Caco-2 (cell line): ENCODE results near the gene CXCL10. TPM values are rescaled to one million over a fixed set of nuclear protein-coding genes. Genes with fewer than 3 reads are reported as not detected.

Source experiments
- BruUV-seq: library from RNA; stranded (reverse); fragments of 400-500 nt; replicated peaks from 2 replicates; lab custom pipeline; 2021; lab: Mats Ljungman, UMichigan
- CTCF ChIA-PET: fragments of 300-600 bp; sonication (Branson Sonifier 250); formaldehyde crosslinking; loops from one replicate; lab custom pipeline; 2022; ENCODE audit warnings: antibody characterized with exemption; lab: Charles Lee
- POLR2A ChIA-PET: fragments of 300-600 bp; sonication (Branson Sonifier 250); formaldehyde crosslinking; loops from one replicate; lab custom pipeline; 2022; ENCODE audit warnings: antibody characterized with exemption; lab: Charles Lee
- DNase-seq, 2 experiments: peaks; one replicate each; pipeline versions ENCODE4 v3.0.0 to v3.0.0-alpha.2; 2020 to 2022
- H3K27me3 ChIP-seq: replicated peaks from 2 replicates; pipeline ENCODE4 v1.6.0; 2011; ENCODE audit warnings: low read length; ENCODE audit not compliant: control insufficient read depth, insufficient read depth
- H3K36me3 ChIP-seq: 2 replicates; pipeline ENCODE4 v1.5.1; 2011; ENCODE audit warnings: low read length; ENCODE audit not compliant: control insufficient read depth, insufficient read depth
- H3K4me1 ChIP-seq: fragments of 250-450 bp; sonication (Bioruptor Pico); 2 replicates; pipeline ENCODE4 v1.5.1; 2020; ENCODE audit warnings: mild to moderate bottlenecking
- H3K4me3 ChIP-seq: 2 replicates; pipeline ENCODE4 v1.5.1; 2011; ENCODE audit warnings: low read depth, mild to moderate bottlenecking, control low read depth, low read length
- H3K9me3 ChIP-seq: fragments of 250-450 bp; sonication (Bioruptor Pico); 2 replicates; pipeline ENCODE4 v1.5.1; 2020; ENCODE audit warnings: mild to moderate bottlenecking, moderate library complexity
- H3K27ac Mint-ChIP-seq: one replicate; pipeline ENCODE4 v1.8.0; 2022; ENCODE audit warnings: mixed read lengths; ENCODE audit not compliant: unreplicated experiment
- H3K27me3 Mint-ChIP-seq: one replicate; pipeline ENCODE4 v1.8.0; 2022; ENCODE audit warnings: mixed read lengths; ENCODE audit not compliant: insufficient read depth, unreplicated experiment
- H3K36me3 Mint-ChIP-seq: one replicate; pipeline ENCODE4 v1.8.0; 2022; ENCODE audit warnings: mild to moderate bottlenecking, mixed read lengths; ENCODE audit not compliant: insufficient read depth, unreplicated experiment
- H3K4me1 Mint-ChIP-seq: one replicate; pipeline ENCODE4 v1.8.0; 2022; ENCODE audit warnings: low read depth, mixed read lengths; ENCODE audit not compliant: unreplicated experiment
- H3K4me3 Mint-ChIP-seq: one replicate; pipeline ENCODE4 v1.8.0; 2022; ENCODE audit warnings: mild to moderate bottlenecking, moderate library complexity, mixed read lengths; ENCODE audit not compliant: unreplicated experiment
- H3K9me3 Mint-ChIP-seq: one replicate; pipeline ENCODE4 v1.8.0; 2022; ENCODE audit warnings: mixed read lengths; ENCODE audit not compliant: unreplicated experiment
- intact Hi-C: fragments of 100-400 bp; cut with micrococcal nuclease; formaldehyde crosslinking; loops from one replicate; pipeline ENCODE4 v1.10.0; 2022; ENCODE audit not compliant: unreplicated experiment
- total RNA-seq: library from RNA; stranded (reverse); gene quantifications from 2 replicates; pipeline ENCODE4 v1.2.3, GENCODE V29; 2022
- TF ChIP-seq, protein P1 (sequence below), 2 experiments: fragments of 200-600 bp in 1 of 2; IDR thresholded peaks; 1 replicate in 1 of 2; 2 replicates in 1 of 2; pipeline versions ENCODE4 v1.5.1 to v1.8.0; 2011 to 2022; ENCODE audit warnings: antibody characterized with exemption in 1 of 2, control low read depth in 1 of 2, inconsistent platforms in 1 of 2, low read depth in 1 of 2, low read length in 1 of 2, mild to moderate bottlenecking in 1 of 2, moderate library complexity in 1 of 2; ENCODE audit not compliant: insufficient read depth in 1 of 2, severe bottlenecking in 1 of 2, unreplicated experiment in 1 of 2

CXCL10 gene
- total RNA-seq, 1 experiment from 2014 or later: not detected

DNA sequence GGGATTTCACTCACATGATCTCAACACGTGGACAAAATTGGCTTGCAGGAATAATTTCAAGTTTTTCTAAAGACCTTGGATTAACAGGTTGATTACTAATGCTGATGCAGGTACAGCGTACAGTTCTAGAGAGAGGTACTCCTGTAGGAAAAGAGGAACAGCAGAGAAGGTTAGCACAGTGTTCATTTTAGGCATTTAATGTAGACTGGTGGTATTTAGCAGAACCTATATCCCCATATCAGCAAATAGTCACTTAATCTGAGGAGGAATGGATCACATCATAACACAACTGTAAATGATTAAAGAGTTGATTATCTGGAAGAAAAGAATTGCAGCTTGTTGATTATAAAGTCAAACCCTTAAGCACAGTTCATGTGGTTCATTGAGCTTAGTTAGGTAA lies 620 bp downstream of the CXCL10 start:
- H3K4me3 Mint-ChIP-seq: no peak overlapping the region
- no peak overlapping the region for H3K4me3 ChIP-seq
- no peak for DNase-seq
- no peaks in the 10 kb centered on the region for H3K9me3 Mint-ChIP-seq
- no peaks in the 10 kb centered on the region for H3K9me3 ChIP-seq
- no peaks in the 10 kb centered on the region for H3K36me3 Mint-ChIP-seq
- H3K4me1 Mint-ChIP-seq: no peaks in the 10 kb centered on the region
- TF ChIP-seq, protein P1, sequence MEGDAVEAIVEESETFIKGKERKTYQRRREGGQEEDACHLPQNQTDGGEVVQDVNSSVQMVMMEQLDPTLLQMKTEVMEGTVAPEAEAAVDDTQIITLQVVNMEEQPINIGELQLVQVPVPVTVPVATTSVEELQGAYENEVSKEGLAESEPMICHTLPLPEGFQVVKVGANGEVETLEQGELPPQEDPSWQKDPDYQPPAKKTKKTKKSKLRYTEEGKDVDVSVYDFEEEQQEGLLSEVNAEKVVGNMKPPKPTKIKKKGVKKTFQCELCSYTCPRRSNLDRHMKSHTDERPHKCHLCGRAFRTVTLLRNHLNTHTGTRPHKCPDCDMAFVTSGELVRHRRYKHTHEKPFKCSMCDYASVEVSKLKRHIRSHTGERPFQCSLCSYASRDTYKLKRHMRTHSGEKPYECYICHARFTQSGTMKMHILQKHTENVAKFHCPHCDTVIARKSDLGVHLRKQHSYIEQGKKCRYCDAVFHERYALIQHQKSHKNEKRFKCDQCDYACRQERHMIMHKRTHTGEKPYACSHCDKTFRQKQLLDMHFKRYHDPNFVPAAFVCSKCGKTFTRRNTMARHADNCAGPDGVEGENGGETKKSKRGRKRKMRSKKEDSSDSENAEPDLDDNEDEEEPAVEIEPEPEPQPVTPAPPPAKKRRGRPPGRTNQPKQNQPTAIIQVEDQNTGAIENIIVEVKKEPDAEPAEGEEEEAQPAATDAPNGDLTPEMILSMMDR (IDR thresholded peaks at IDR 0.05; ENCODE audit: insufficient read depth in 1 of 2, low read depth in 1 of 2, low read length in 1 of 2, severe bottlenecking in 1 of 2, unreplicated experiment in 1 of 2): no peak
- ChIA-PET CTCF (no interaction called here), POLR2A (no interaction called here)
- BruUV-seq: no TSS peak
- no peaks in the 10 kb centered on the region for H3K27me3 Mint-ChIP-seq
- no peaks in the 10 kb centered on the region for H3K36me3 ChIP-seq
- H3K27me3 ChIP-seq: no peaks in the 10 kb centered on the region
- H3K4me1 ChIP-seq: no peaks in the 10 kb centered on the region
- intact Hi-C loops: no loop called here
- no peak overlapping the region for H3K27ac Mint-ChIP-seq

DNA sequence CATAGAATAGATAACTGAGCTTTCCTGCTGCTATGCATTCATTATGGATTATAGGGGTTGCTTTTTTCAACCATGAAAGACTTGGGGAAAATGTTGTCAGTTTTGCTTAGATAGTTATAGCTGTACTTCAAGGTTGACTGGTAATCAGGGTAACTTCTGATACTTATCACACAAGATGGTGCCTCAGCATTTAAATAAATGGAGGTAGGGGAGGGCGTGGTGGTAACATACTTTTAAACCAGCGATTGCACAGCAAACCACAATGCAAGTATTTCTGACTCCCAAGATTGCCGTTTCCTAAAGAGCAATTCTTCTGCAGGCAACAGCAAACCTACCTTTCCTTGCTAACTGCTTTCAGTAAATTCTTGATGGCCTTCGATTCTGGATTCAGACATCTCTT lies 1.3 kb downstream of the CXCL10 start:
- BruUV-seq: no TSS peak

DNA sequence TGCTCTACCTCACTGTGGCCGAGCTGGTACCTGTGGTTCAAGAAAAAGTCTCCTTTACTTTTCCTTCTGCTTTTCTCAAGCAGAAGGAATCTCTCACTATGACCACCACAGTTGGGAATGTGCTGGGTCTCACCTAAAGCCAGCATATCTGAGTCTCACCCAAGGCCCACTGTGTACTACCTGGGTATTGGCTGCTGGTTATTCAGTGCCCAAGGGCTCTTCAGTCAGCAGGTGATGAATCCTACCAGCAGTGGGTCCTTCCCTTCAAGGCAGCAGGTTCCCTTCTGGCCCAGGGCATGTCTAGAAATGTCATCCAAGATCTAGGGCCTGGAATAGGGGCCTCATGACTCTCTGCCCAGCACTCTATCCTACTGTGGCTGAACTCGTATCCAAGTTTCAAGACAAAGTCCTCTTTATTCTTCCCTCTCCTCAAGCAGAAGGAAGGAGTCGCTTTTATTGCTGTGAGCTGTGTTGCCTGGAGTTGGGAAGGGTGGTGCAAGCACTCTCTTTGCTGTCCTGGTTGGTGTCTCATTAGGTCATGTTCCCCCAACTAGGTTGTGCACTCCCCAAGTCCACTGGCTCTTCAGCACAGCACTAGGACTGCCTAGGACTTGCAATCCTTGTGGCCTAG lies 6.1 kb downstream of the CXCL10 start:
- H3K4me1 ChIP-seq: peaks cover 49% of the 10 kb centered on the region
- H3K36me3 ChIP-seq: no peaks in the 10 kb centered on the region
- H3K9me3 ChIP-seq: no peaks in the 10 kb centered on the region
- no peaks in the 10 kb centered on the region for H3K27me3 Mint-ChIP-seq
- DNase-seq: no peak
- BruUV-seq: no TSS peak
- no peak overlapping the region for H3K4me3 ChIP-seq
- intact Hi-C loops: no loop called here
- ChIA-PET CTCF (no interaction called here), POLR2A (no interaction called here)
- no peaks in the 10 kb centered on the region for H3K9me3 Mint-ChIP-seq
- TF ChIP-seq, protein P1 (IDR thresholded peaks at IDR 0.05; ENCODE audit: insufficient read depth in 1 of 2, low read depth in 1 of 2, low read length in 1 of 2, severe bottlenecking in 1 of 2, unreplicated experiment in 1 of 2): no peak
- no peak overlapping the region for H3K4me3 Mint-ChIP-seq
- H3K4me1 Mint-ChIP-seq: peaks cover 34% of the 10 kb centered on the region
- no peak overlapping the region for H3K27ac Mint-ChIP-seq
- H3K36me3 Mint-ChIP-seq: no peaks in the 10 kb centered on the region
- no peaks in the 10 kb centered on the region for H3K27me3 ChIP-seq

More for the DNA sequence above, 1.3 kb downstream of the CXCL10 start:
- ChIA-PET POLR2A (no interaction called here), CTCF (no interaction called here)
- intact Hi-C loops: no loop called here
- Histone ChIP-seq H3K27me3 (no peaks in the 10 kb centered on the region), H3K4me3 (no peak overlapping the region), H3K4me1 (peaks cover 4% of the 10 kb centered on the region), H3K9me3 (no peaks in the 10 kb centered on the region), H3K36me3 (no peaks in the 10 kb centered on the region)
- Mint-ChIP-seq H3K9me3 (no peaks in the 10 kb centered on the region), H3K27me3 (no peaks in the 10 kb centered on the region), H3K4me3 (no peak overlapping the region), H3K36me3 (no peaks in the 10 kb centered on the region), H3K27ac (no peak overlapping the region), H3K4me1 (no peaks in the 10 kb centered on the region)
- TF ChIP-seq, protein P1 (IDR thresholded peaks at IDR 0.05; ENCODE audit: insufficient read depth in 1 of 2, low read depth in 1 of 2, low read length in 1 of 2, severe bottlenecking in 1 of 2, unreplicated experiment in 1 of 2): no peak
- no peak for DNase-seq
